ENCODE measurements around the gene ZNF311.

- no peak for TF ChIP-seq EZH2 (IDR thresholded peaks at IDR 0.05; ENCODE audit: low read length)
- TF ChIP-seq CTCF (optimal IDR thresholded peaks at IDR 0.05 in 1 of 3, IDR thresholded peaks at IDR 0.05 in 1 of 3, conservative IDR thresholded peaks at IDR 0.05 in 1 of 3; ENCODE audit: extremely low read depth in 1 of 3, insufficient read depth in 2 of 3, low read length in 3 of 3): no peak
Observed at GRCh38 chr6:29051680-29052079, 46.6 kb upstream of the ZNF311 start.
